Activated T-helper 1 cell treated with Interleukin-2 at 50 U/mL for 16 hours (primary cell): Measurements from ENCODE around the gene NAPSA.
"Not testable (repeated sequence)": the region's sequence is repeated elsewhere in the genome, so short reads cannot be mapped to it uniquely, and the experiment has no call there.

Experiments
- DNase-seq: peaks from one replicate; pipeline ENCODE4 v3.0.0-alpha.2; 2020; ENCODE audit warnings: low read depth

The NAPSA gene

GRCh38 chr19:50358483-50359327, 6.7 kb downstream of the NAPSA start:
- peak; percentile 64 for DNase-seq

GRCh38 chr19:50357178-50358100, 8.0 kb downstream of the NAPSA start:
- peak; percentile 74 for DNase-seq

DNA sequence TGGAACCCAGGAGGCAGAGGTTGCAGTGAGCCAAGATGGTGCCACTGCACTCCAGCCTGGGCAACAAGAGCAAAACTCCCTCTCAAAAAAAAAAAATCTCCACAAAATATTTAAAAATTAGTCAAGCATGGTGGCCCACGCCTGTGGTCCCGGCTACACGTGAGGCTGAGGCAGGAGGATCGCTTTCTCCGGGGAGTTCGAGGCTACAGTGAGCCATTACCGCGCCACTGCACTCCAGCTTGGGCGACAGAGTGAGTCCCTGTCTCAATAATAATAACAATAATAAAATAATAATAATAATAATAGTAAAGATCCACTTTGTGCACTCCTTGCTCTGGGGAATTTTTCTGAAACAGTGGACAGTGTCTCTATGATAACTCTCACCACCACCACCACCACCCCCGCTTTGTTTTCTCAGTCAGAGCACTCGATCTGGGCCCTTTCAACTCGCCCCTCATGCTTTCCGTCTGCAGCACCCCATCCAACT, 8.7 kb downstream of the NAPSA start:
- no peak for DNase-seq

- DNase-seq, result not testable (repeated sequence)
Measured at GRCh38 chr19:50353487-50353880, 12.0 kb downstream of the NAPSA start.

GRCh38 chr19:50352242-50352641, 13.2 kb downstream of the NAPSA start:
- DNase-seq, result no peak

GRCh38 chr19:50349277-50350057, 16.0 kb downstream of the NAPSA start:
- DNase-seq, result no peak

DNA sequence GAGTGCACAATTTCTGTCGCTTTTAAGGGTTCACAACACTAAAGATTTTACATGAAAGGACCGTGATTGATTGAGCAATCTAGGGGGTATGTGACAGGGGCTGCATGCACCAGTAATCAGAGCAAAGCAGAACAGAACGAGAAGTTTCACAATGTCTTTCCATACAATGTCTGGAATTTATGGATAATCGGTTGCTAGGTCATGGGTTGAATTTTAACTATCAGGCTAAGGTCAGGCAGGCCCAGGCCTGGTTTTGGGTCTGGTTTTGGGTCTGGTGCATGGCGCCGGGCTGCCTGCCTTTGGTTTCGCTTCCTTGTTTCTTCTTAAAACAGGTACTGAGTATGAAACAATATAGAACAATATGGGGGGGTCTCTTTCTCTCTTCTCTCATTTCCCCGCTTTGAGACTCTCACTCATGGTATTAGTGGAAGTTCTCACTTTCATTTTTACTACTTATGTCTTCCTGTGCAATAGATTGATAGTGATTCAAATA, 18.3 kb downstream of the NAPSA start:
- DNase-seq, result not testable (repeated sequence)

DNA sequence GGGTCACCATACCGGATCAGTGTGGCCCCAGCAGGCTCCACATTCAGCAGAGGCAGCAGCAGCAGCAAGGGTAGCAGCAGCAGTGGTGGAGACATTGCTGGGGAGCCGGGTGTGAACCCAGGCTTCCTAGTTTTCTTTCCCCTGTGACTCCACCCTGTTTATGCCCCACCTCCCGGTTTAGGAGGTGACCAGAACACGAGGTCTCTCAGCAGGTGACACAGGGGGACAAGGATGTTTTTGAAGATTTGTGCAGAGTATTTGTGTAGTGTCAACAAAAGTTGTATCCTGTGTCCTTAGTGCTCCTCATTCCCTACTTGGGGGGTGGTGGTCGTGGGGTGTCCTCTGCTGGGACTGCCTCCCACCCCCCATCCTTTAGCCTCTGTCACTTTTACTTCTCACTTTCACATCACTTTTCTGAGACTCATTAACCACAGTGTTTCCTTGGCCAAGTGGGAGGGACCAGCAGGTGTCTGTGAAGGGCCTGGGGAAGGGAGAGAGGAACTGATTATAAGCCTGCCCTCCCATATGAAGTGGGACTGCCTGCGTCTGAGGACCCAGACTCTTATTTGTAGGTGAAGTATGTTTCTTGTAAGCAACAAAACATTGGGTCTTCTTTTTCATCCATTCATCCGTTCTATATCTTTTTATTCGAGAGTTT, 20.6 kb downstream of the NAPSA start:
- DNase-seq, result no peak

GRCh38 chr19:50341091-50341564, 24.3 kb downstream of the NAPSA start:
- no peak for DNase-seq

- no peak for DNase-seq
Measured at GRCh38 chr19:50340331-50340730, 25.1 kb downstream of the NAPSA start.

DNA sequence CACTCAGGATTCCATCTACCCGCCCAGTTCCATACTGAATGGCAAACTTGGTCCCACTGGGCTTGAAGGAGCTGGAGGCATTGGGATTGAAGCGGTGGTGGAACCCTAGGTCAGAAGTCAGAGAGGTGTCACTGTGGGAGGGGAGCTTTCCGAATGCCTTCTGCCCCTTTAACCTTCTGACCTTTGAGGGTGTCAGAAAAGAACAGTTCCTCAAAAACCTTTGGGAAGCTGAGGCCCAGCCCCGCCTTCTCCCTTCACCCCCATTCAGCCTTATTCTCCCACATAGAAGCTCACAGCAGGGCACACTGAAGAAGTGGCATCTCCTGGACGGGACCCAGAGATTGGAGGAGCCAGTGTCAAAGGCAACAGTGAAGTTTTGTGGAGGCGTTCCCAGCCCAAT, 28.4 kb downstream of the NAPSA start:
- DNase-seq, result not testable (repeated sequence)

GRCh38 chr19:50334741-50335421, 30.6 kb downstream of the NAPSA start:
- no peak for DNase-seq

DNA sequence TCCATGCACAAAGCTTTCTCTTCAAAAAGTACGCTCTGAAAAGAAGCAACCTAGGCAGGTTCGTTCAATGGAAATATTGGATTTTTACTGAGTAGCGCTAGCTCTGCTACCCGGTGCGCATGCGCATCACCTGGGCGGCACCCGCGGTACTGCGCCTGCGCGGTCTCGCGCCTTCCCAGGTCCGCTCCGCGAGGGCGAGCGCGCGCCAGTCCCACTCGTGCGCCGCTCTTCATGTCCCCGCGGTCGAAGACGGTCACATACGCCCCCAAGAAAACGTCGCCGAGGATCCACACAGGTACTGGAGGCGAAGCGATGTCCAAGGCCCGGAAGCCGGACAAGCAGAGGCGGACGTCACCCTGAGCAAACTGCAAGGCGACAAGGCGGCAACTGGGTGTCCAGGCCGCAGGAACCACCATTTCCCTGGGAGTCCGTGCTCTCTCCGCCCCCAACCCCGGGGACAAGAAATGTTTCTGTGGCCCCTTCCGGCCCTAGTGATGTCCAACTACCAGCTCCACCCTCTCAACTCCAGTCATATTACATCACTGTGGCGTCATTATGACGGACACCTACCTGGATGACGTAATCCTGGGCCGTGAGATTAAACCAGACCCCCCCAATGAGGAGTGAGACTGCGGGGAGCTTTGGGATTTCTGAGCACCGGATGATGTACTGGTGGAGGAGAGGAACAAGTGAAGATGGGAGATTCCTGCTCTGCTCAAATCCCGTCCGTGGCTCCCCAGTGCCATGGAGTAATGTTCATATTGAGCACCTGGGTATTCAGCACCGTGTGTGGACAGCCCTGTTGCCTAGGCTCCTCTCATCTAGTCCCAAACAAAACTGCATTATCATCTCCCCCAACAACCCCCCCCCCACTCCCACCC, 31.5 kb downstream of the NAPSA start:
- DNase-seq, result peak; percentile 72

- DNase-seq, result peak; percentile 70
Measured at GRCh38 chr19:50333235-50333736, 32.2 kb downstream of the NAPSA start.

GRCh38 chr19:50332244-50333038, 33.0 kb downstream of the NAPSA start:
- DNase-seq, result no peak

- DNase-seq, result no peak
Measured at GRCh38 chr19:50331994-50332243, 33.5 kb downstream of the NAPSA start.

DNA sequence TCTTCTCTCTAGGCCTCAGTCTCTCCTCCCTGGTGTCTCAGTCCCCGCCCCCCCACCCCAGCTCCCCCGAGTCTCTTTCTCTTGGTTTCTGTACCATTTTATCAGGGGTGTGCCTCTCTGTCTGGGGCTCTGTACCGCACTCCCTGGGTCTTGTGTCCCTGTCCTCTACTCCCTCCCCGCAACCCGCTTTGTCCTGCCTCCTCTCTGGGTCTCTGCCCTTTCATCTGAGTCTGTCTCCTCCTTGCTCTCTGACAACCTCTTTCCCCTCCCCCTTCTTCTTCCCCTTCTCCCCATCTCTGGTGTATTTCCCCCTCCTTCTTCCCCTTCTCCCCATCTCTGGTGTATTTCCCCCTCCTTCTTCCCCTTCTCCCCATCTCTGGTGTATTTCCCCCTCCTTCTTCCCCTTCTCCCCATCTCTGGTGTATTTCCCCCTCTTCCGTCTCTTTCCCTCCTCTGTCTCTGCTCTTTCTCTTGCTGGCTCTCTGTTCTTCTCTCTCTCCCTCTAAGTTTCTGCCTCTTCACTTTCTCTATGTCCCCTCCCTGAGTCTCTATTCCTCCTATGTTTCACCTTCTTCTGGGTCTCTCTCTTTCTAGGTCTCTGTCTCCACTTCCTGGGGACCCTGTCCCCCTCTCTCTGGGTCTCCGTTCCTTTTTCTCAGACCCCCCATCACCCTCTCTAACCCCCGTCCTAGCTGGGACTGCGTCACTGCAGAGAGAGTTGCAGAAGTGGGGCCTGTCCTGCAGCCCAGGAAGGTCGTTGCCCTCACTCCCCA, 34.0 kb downstream of the NAPSA start:
- DNase-seq, result no peak
